GM12865 (cell line): ENCODE data around the gene INHBB.
"Not testable (repeated sequence)": the region's sequence is repeated elsewhere in the genome, so short reads cannot be mapped to it uniquely, and the experiment has no call there.

Experiments used
- DNase-seq: peaks from one replicate; pipeline ENCODE4 v3.0.0; 2010; ENCODE audit warnings: low read depth
- H3K4me3 ChIP-seq: 2 replicates; pipeline ENCODE4 v1.5.1; 2011; ENCODE audit warnings: mild to moderate bottlenecking, low read depth, low read length, control low read depth
- TF ChIP-seq, protein P1 (sequence below): IDR thresholded peaks from 2 replicates; pipeline ENCODE4 v1.5.1; 2011; ENCODE audit warnings: low read length, control low read depth, low read depth, inconsistent platforms; ENCODE audit not compliant: insufficient read depth; ENCODE audit errors: missing control alignments

INHBB gene

DNA sequence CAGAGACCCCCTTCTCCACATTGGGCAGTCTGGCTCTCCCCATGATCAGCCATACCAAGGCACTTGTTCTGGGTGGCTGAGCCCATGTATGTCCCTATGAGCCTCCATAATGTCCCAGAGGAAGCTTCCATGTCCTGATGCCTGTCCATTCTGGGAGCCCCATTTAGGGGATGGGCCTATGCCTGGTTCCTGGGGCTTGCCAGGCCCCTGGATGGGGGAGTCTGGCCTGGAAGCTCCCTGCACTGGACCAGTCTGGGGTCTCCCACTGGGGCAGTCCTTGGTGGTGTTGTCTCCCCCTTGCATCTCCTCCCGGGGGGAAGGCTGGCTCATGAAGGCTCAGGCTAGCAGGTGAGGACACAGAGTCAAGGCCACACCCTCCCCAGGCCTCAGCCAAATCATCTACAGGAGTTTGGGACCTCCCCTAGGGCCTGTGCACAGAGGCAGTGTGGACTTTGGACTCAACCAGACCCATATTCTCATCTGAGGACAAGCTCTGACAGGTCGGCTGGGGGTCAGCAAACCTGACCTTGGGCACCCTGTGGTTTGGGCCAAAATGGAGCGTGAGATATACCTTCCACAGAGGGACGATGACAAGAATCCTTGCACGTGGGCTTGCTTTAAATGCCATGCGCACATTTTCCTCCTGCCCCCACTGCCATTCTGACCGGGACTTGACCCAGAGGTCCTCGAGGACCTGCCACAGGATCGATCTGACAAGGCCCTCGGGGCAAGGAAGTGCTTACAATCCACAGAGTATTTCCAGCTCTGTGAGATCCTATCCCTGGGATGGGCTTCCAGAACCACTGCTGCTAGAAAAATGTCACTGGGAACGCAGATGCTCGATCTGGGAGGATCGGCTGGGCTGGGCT is 38.8 kb downstream of the INHBB start:
- no peak for DNase-seq
- TF ChIP-seq, protein P1, sequence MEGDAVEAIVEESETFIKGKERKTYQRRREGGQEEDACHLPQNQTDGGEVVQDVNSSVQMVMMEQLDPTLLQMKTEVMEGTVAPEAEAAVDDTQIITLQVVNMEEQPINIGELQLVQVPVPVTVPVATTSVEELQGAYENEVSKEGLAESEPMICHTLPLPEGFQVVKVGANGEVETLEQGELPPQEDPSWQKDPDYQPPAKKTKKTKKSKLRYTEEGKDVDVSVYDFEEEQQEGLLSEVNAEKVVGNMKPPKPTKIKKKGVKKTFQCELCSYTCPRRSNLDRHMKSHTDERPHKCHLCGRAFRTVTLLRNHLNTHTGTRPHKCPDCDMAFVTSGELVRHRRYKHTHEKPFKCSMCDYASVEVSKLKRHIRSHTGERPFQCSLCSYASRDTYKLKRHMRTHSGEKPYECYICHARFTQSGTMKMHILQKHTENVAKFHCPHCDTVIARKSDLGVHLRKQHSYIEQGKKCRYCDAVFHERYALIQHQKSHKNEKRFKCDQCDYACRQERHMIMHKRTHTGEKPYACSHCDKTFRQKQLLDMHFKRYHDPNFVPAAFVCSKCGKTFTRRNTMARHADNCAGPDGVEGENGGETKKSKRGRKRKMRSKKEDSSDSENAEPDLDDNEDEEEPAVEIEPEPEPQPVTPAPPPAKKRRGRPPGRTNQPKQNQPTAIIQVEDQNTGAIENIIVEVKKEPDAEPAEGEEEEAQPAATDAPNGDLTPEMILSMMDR, result no peak
- no peak overlapping the region for H3K4me3 ChIP-seq

- DNase-seq, result no peak
- no peak overlapping the region for H3K4me3 ChIP-seq
- TF ChIP-seq, protein P1, result no peak
These were observed 39.6 kb downstream of the INHBB start for GRCh38 chr2:120385355-120386127.

DNA sequence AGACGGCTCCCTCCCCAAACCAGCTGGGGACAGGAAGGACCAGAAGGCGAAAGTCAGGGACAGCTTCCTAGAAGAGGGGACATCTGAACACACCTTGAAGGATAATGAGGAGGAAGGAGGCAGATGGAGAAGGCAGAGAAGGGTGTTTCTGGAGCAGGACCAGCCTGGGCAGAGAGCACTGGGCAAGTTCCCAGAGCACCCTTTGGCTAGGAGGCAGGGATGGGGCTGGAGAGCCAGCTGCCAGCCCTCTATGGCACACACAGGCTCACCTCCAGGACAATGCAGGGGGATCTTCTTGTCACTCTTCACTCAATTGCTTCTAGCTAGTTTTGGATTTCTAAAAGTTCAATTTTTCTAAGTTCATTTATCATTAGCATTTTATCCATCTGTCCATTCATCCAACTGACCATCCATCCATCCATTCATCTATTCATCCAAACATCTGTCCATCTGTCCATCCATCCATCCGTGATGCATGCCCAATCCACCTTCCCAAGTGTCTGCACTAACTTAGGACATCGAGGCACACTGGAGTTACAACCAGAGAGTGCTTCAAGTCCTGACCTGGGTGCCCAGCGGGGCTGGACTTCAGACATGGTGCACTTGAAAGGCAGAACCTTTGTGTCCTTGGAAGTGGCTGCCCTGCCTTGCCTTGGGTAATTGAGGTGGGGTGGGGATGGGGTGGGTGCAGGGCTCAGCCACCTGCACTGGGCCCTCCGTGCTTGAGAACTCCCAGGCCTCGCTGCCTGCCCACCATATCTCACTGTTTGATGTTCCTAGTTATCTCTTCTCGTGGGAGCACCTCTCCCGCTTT is 42.5 kb downstream of the INHBB start:
- TF ChIP-seq, protein P1, result no peak
- no peak for DNase-seq

DNA sequence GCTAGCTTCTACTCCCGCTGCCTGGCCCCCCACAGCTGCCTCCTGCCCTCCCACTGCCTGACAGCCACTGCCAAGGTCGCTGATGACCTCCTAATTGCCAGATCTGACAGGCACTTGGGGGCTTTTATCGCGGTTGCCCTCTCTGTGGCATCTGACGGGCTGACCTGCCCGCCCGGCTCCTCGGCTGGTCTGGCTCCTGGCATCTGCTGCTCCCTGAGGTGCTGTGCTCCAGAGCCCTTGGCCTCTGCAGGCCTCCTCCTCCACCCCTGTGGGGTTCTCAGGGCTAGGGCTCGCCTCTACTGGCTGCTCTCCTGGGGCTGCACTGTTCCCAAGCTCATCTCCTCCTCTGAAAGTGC is 43.1 kb downstream of the INHBB start:
- no peak for DNase-seq
- H3K4me3 ChIP-seq, result no peak overlapping the region
- TF ChIP-seq, protein P1, result no peak

More for the DNA sequence above, 42.5 kb downstream of the INHBB start:
- H3K4me3 ChIP-seq, result no peak overlapping the region

- DNase-seq, result no peak
- no peak overlapping the region for H3K4me3 ChIP-seq
- TF ChIP-seq, protein P1, result no peak
These were observed 44.6 kb downstream of the INHBB start for GRCh38 chr2:120390381-120391055.

GRCh38 chr2:120391382-120391781 is 45.4 kb downstream of the INHBB start:
- DNase-seq, H3K4me3 ChIP-seq: not testable (repeated sequence)
